Suprapubic skin (tissue), 4 donors: ENCODE results near the gene SPRED3. TPM values are rescaled to one million over a fixed set of nuclear protein-coding genes. Genes with fewer than 3 reads are reported as not detected.

Experiments used
- DNase-seq, 2 donors: peaks; one replicate each; pipeline ENCODE4 v3.0.0-alpha.2; 2019; ENCODE audit warnings: low spot score in 2 of 2
- H3K27ac ChIP-seq: fragments of 200-600 bp; sonication (generic); one replicate; pipeline ENCODE4 v1.5.1; 2019
- H3K27me3 ChIP-seq: fragments of 200-600 bp; sonication (generic); one replicate; pipeline ENCODE4 v1.5.1; 2019
- H3K36me3 ChIP-seq: fragments of 200-600 bp; sonication (generic); one replicate; pipeline ENCODE4 v1.5.1; 2019
- H3K4me1 ChIP-seq: fragments of 200-600 bp; sonication (generic); one replicate; pipeline ENCODE4 v1.5.1; 2019
- H3K4me3 ChIP-seq: fragments of 200-600 bp; sonication (generic); one replicate; pipeline ENCODE4 v1.5.1; 2019; ENCODE audit warnings: mild to moderate bottlenecking
- H3K9me3 ChIP-seq: fragments of 200-600 bp; sonication (generic); one replicate; pipeline ENCODE4 v1.5.1; 2019
- CTCF ChIP-seq, 2 donors: fragments of 200-600 bp in 1 of 2; fragments of 450-650 bp in 1 of 2; sonication (generic) in 1 of 2; IDR thresholded peaks; one replicate each; pipeline ENCODE4 v1.5.1; 2016 to 2019; ENCODE audit warnings: antibody characterized with exemption in 2 of 2, mild to moderate bottlenecking in 1 of 2, moderate library complexity in 1 of 2
- EP300 ChIP-seq: sonication (generic); formaldehyde crosslinking; IDR thresholded peaks from one replicate; pipeline ENCODE4 v1.6.1; 2017; ENCODE audit warnings: antibody characterized with exemption
- POLR2A ChIP-seq, 2 donors: fragments of 450-650 bp; IDR thresholded peaks; one replicate each; pipeline ENCODE4 v1.6.1; 2017; ENCODE audit warnings: antibody characterized with exemption in 2 of 2, mild to moderate bottlenecking in 2 of 2, moderate library complexity in 2 of 2
- POLR2AphosphoS5 ChIP-seq, 3 donors: sonication (generic); formaldehyde crosslinking; IDR thresholded peaks; one replicate each; pipeline ENCODE4 v1.6.1; 2017; ENCODE audit warnings: antibody characterized with exemption in 3 of 3
- WGBS: methylation state at CpG from one replicate; pipeline ENCODE4 v1.1.5; 2018; 5-methylcytosine and 5-hydroxymethylcytosine counted together
- total RNA-seq, 4 donors: library from RNA; depleted of rRNA; stranded (reverse); fragments of >200 nt; gene quantifications; one replicate each; pipeline ENCODE4 v1.1.0, GENCODE V29; 2016

SPRED3 gene
- total RNA-seq, 4 donors from 2014 or later = 0.44 to 3.5 (median 1.2) TPM

GRCh38 chr19:38429055-38429810 is 40.7 kb downstream of the SPRED3 start:
- no peaks in the 10 kb centered on the region for H3K9me3 ChIP-seq
- H3K27me3 ChIP-seq = peaks cover 28% of the 10 kb centered on the region
- H3K27ac ChIP-seq = no peak overlapping the region
- TF ChIP-seq EP300 (no peak), POLR2A (IDR thresholded peaks at IDR 0.05) (no peak), CTCF (IDR thresholded peaks at IDR 0.05) (no peak), POLR2AphosphoS5 (IDR thresholded peaks at IDR 0.05) (no peak)
- no peak for DNase-seq
- peaks cover 3% of the 10 kb centered on the region for H3K4me1 ChIP-seq
- no peak overlapping the region for H3K4me3 ChIP-seq
- no peaks in the 10 kb centered on the region for H3K36me3 ChIP-seq
- WGBS = 51% methylated on average over 14 of the region's 14 CpGs

DNA sequence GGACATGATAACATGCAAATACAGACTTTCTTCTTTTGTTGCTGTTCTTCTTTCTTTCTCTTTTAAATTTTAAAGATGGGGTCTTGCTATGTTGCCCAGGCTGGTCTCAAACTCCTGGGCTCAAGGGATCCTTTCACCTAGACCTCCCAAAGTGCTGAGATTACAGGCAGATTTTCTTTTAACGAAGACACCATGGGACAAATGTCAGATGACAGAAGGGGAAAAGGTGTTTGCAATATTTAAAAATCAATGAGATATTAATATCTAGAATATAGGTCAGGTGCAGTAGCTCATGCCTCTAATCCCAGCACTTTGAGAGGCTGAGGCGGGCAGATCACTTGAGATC is 41.3 kb downstream of the SPRED3 start:
- WGBS = 93% methylated on average over 2 of the region's 2 CpGs
- Histone ChIP-seq H3K4me1 (peaks cover 3% of the 10 kb centered on the region), H3K27me3 (peaks cover 34% of the 10 kb centered on the region), H3K9me3 (no peaks in the 10 kb centered on the region), H3K36me3 (no peaks in the 10 kb centered on the region), H3K4me3 (no peak overlapping the region), H3K27ac (no peak overlapping the region)
- TF ChIP-seq CTCF (IDR thresholded peaks at IDR 0.05) = no peak
- TF ChIP-seq POLR2AphosphoS5 (IDR thresholded peaks at IDR 0.05) = no peak
- TF ChIP-seq POLR2A (IDR thresholded peaks at IDR 0.05) = no peak
- TF ChIP-seq EP300 = no peak
- no peak for DNase-seq

DNA sequence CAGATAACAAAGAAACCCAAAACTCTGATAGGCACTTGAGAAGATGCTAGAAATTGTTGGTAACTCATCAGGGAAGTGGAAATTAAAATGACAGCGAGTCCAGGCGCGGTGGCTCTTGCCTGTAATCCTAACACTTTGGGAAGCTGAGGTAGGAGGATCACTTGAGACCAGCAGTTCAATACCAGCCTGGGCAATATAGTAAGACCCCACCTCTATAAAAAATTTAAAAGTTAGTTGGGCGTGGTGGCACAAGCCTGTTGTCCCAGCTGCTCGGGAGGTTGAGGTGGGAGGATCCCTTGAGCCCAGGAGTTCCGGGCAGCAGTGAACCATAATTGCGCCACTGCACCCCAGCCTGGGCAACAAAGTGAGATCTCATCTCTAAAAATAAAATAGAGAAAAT is 42.4 kb downstream of the SPRED3 start:
- Histone ChIP-seq H3K4me1 (peaks cover 3% of the 10 kb centered on the region), H3K4me3 (no peak overlapping the region), H3K27me3 (peaks cover 35% of the 10 kb centered on the region), H3K9me3 (no peaks in the 10 kb centered on the region), H3K27ac (no peak overlapping the region), H3K36me3 (no peaks in the 10 kb centered on the region)
- WGBS = 74% methylated on average over 7 of the region's 7 CpGs
- no peak for DNase-seq
- TF ChIP-seq EP300 (no peak), CTCF (IDR thresholded peaks at IDR 0.05) (no peak), POLR2AphosphoS5 (IDR thresholded peaks at IDR 0.05) (no peak), POLR2A (IDR thresholded peaks at IDR 0.05) (no peak)

GRCh38 chr19:38433268-38433733 is 44.8 kb downstream of the SPRED3 start, which contains the start of gene RYR1:
RYR1 (plus strand) TSS chr19:38433691; CDS start chr19:38433830, 139 bp downstream.
- TF ChIP-seq EP300 (no peak), POLR2AphosphoS5 (IDR thresholded peaks at IDR 0.05) (no peak), CTCF (IDR thresholded peaks at IDR 0.05) (no peak)
- DNase-seq = no peak
- WGBS = 30% methylated on average over 5 of the region's 20 CpGs
- H3K4me3 ChIP-seq = peak within 1 kb of the TSS; percentile 16
- no peaks in the 10 kb centered on the region for H3K9me3 ChIP-seq
- H3K27ac ChIP-seq = no peak within 1 kb of the TSS
- no peaks in the 10 kb centered on the region for H3K36me3 ChIP-seq
- H3K4me1 ChIP-seq = peaks cover 3% of the 10 kb centered on the region
- peaks cover 37% of the 10 kb centered on the region for H3K27me3 ChIP-seq

DNA sequence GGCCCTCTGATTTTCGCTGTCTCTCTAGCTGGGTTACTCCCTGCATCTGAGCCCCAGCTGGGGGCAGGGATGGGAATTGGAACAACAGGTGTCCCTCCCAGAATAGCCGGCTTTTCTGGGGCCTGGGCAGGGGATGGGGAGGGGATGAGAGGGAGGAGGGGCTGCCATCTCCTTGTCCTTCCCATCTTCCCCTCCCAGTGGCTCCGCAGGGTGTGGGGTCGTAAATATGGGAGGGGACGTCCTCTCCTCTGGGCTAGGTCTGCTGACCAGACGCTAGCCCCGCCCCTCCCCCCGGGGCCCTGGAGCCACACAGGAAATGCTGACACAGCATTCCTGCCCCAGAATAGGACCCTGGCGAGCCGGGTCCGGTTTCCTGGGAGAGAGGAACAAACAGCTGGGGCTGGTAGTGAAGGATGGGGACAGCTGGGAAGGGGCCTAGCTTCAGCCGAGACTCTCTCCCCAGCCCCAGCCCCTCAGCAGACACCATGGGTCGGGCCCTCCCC is 46.1 kb downstream of the SPRED3 start:
- H3K27me3 ChIP-seq = peaks cover 37% of the 10 kb centered on the region
- 29% methylated on average over 2 of the region's 13 CpGs for WGBS
- no peak overlapping the region for H3K27ac ChIP-seq
- no peaks in the 10 kb centered on the region for H3K36me3 ChIP-seq
- DNase-seq = no peak
- peaks cover 3% of the 10 kb centered on the region for H3K4me1 ChIP-seq
- no peaks in the 10 kb centered on the region for H3K9me3 ChIP-seq
- H3K4me3 ChIP-seq = no peak overlapping the region
- no peak for TF ChIP-seq POLR2AphosphoS5 (IDR thresholded peaks at IDR 0.05)
- TF ChIP-seq EP300 = no peak
- TF ChIP-seq POLR2A (IDR thresholded peaks at IDR 0.05) = no peak
- no peak for TF ChIP-seq CTCF (IDR thresholded peaks at IDR 0.05)
